ENCODE results near the gene CAPSL. TPM values are rescaled to one million over a fixed set of nuclear protein-coding genes. Genes with fewer than 3 reads are reported as not detected.
A peak's percentile ranks its signal among the peaks of the same experiment; 100 is the strongest.
"Not testable (repeated sequence)": the region's sequence is repeated elsewhere in the genome, so short reads cannot be mapped to it uniquely, and the experiment has no call there.

CAPSL gene
- total RNA-seq = not detected
- not detected for polyA plus RNA-seq
- long read RNA-seq, donor 1 = 0 reads
- long read RNA-seq, donor 2 = 0 reads
- long read RNA-seq, donor 3 = 0 reads
- long read RNA-seq, donor 4 = 0 reads
- long read RNA-seq, donor 5 = 0 reads
- long read RNA-seq, donor 6 = 0 reads
- long read RNA-seq, donor 7 = 0 reads
- long read RNA-seq, donor 8 = 0 reads
- long read RNA-seq, donor 9 = 0 reads
- long read RNA-seq, donor 10 = 0 reads

- H3K27me3 ChIP-seq = no peaks in the 10 kb centered on the region
- 19 to 33% (median 28%) methylated on average over 2 of the region's 2 CpGs for WGBS, 5 donors
- no peak within 1 kb of the TSS for H3K27ac ChIP-seq
- H3K4me3 ChIP-seq = no peak within 1 kb of the TSS
- peak; percentile 41 to 95 for DNase-seq
- intact Hi-C loops (cut with DNase I; ENCODE audit: low total_unique reads) = no loop called here
- no peaks in the 10 kb centered on the region for H3K36me3 ChIP-seq
- H3K4me1 ChIP-seq = peaks cover 0 to 6% (median 3%) of the 10 kb centered on the region in 4 donors
- no peaks in the 10 kb centered on the region for H3K9me3 ChIP-seq
- TF ChIP-seq POLR2AphosphoS5 (IDR thresholded peaks at IDR 0.05) = no peak
- TF ChIP-seq EP300 (IDR thresholded peaks at IDR 0.05) = no peak
- no peak for TF ChIP-seq CTCF (IDR thresholded peaks at IDR 0.05)
- TF ChIP-seq POLR2A (IDR thresholded peaks at IDR 0.05) = no peak
Observed at GRCh38 chr5:35938568-35939227, at the start of gene CAPSL. CAPSL (minus strand) TSS chr5:35938622; CDS start chr5:35921120, 17,502 bp downstream.

- intact Hi-C loops (cut with DNase I; ENCODE audit: low total_unique reads) = no loop called here
- Histone ChIP-seq H3K4me3 (no peak overlapping the region), H3K36me3 (no peaks in the 10 kb centered on the region), H3K27ac (no peak overlapping the region), H3K4me1 (no peaks in the 10 kb centered on the region), H3K9me3 (no peaks in the 10 kb centered on the region), H3K27me3 (peaks cover 0 to 22% (median 0%) of the 10 kb centered on the region in 3 donors)
- WGBS, 5 donors = 34 to 57% (median 44%) methylated on average over 3 of the region's 3 CpGs
- DNase-seq = no peak
- TF ChIP-seq CTCF (IDR thresholded peaks at IDR 0.05) (no peak), POLR2AphosphoS5 (IDR thresholded peaks at IDR 0.05) (no peak), EP300 (IDR thresholded peaks at IDR 0.05) (no peak), POLR2A (IDR thresholded peaks at IDR 0.05) (no peak)
Observed at GRCh38 chr5:35987776-35988175, 49.4 kb upstream of the CAPSL start.

GRCh38 chr5:35979715-35980114 lies 41.3 kb upstream of the CAPSL start:
- Histone ChIP-seq H3K4me1 (no peaks in the 10 kb centered on the region), H3K27me3 (no peaks in the 10 kb centered on the region), H3K9me3 (peaks cover 5 to 19% (median 10%) of the 10 kb centered on the region in 4 donors), H3K4me3 (no peak overlapping the region), H3K27ac (no peak overlapping the region), H3K36me3 (no peaks in the 10 kb centered on the region)
- TF ChIP-seq POLR2AphosphoS5 (IDR thresholded peaks at IDR 0.05) = no peak
- no peak for TF ChIP-seq EP300 (IDR thresholded peaks at IDR 0.05)
- no peak for TF ChIP-seq CTCF (IDR thresholded peaks at IDR 0.05)
- TF ChIP-seq POLR2A (IDR thresholded peaks at IDR 0.05) = no peak
- intact Hi-C loops (cut with DNase I; ENCODE audit: low total_unique reads) = no loop called here
- no peak for DNase-seq

- H3K27ac ChIP-seq; H3K4me1 ChIP-seq; DNase-seq; intact Hi-C loops (cut with DNase I; ENCODE audit: low total_unique reads); H3K36me3 ChIP-seq; H3K4me3 ChIP-seq; H3K27me3 ChIP-seq: not testable (repeated sequence)
- H3K9me3 ChIP-seq = peaks cover 2 to 14% (median 5%) of the 10 kb centered on the region in 4 donors
- WGBS, 5 donors = 52 to 92% (median 71%) methylated on average over 3 of the region's 3 CpGs
Observed at GRCh38 chr5:35976859-35977258, 38.4 kb upstream of the CAPSL start.

- Histone ChIP-seq H3K36me3 (no peaks in the 10 kb centered on the region), H3K9me3 (peaks cover 0 to 12% (median 0%) of the 10 kb centered on the region in 4 donors), H3K4me1 (no peaks in the 10 kb centered on the region), H3K4me3 (no peak overlapping the region), H3K27me3 (no peaks in the 10 kb centered on the region), H3K27ac (no peak overlapping the region)
- no peak for TF ChIP-seq EP300 (IDR thresholded peaks at IDR 0.05)
- no peak for TF ChIP-seq POLR2A (IDR thresholded peaks at IDR 0.05)
- no peak for TF ChIP-seq CTCF (IDR thresholded peaks at IDR 0.05)
- TF ChIP-seq POLR2AphosphoS5 (IDR thresholded peaks at IDR 0.05) = no peak
- intact Hi-C loops (cut with DNase I; ENCODE audit: low total_unique reads) = no loop called here
- DNase-seq = no peak
- 66 to 77% (median 70%) methylated on average over 4 of the region's 4 CpGs for WGBS, 5 donors
Observed at GRCh38 chr5:35974570-35974969, 36.1 kb upstream of the CAPSL start.

All from stomach (tissue), 19 donors.